Measurements from ENCODE around the gene RBKS. TPM values are rescaled to one million over a fixed set of nuclear protein-coding genes. Genes with fewer than 3 reads are reported as not detected.

Gene RBKS
- total RNA-seq, 2 experiments from 2014 or later, result 7.2 to 8.9 TPM

DNA sequence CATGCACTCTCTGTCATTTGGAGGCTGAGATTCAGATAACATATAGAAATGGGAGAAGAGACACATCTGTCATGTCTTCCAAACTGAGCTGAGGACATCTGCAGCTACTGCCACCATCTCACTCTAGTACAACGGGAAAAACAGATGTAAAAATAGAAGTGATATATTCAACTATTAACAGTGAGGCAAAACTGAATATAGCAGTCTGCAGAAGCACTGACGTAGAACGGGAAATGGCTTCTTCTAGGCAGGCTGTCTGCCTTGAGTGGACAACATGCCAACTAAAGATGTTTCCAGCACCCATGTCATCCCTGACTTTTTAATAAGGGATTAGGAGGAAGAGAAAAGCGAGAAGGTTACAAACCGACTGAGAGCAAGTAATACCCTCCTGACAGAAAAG, 67.1 kb downstream of the RBKS start:
- ChIA-PET CTCF (no interaction called here), POLR2A (interaction anchor here (0.9 kb wide), 1 partner anchor 700 kb away, joined by 3 read pairs; no protein-coding TSS in a partner anchor)
- Mint-ChIP-seq H3K4me3 (no peak overlapping the region), H3K9me3 (peaks cover 6% of the 10 kb centered on the region), H3K4me1 (ENCODE audit: low read depth) (no peaks in the 10 kb centered on the region), H3K27ac (no peak overlapping the region), H3K36me3 (ENCODE audit: low read depth) (peaks cover 2% of the 10 kb centered on the region), H3K27me3 (no peaks in the 10 kb centered on the region)
- intact Hi-C loops (cut with micrococcal nuclease), result no loop called here
- TF ChIP-seq, protein P1, sequence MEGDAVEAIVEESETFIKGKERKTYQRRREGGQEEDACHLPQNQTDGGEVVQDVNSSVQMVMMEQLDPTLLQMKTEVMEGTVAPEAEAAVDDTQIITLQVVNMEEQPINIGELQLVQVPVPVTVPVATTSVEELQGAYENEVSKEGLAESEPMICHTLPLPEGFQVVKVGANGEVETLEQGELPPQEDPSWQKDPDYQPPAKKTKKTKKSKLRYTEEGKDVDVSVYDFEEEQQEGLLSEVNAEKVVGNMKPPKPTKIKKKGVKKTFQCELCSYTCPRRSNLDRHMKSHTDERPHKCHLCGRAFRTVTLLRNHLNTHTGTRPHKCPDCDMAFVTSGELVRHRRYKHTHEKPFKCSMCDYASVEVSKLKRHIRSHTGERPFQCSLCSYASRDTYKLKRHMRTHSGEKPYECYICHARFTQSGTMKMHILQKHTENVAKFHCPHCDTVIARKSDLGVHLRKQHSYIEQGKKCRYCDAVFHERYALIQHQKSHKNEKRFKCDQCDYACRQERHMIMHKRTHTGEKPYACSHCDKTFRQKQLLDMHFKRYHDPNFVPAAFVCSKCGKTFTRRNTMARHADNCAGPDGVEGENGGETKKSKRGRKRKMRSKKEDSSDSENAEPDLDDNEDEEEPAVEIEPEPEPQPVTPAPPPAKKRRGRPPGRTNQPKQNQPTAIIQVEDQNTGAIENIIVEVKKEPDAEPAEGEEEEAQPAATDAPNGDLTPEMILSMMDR (IDR thresholded peaks at IDR 0.05), result no peak
- ATAC-seq (no peak), DNase-seq (no peak)

DNA sequence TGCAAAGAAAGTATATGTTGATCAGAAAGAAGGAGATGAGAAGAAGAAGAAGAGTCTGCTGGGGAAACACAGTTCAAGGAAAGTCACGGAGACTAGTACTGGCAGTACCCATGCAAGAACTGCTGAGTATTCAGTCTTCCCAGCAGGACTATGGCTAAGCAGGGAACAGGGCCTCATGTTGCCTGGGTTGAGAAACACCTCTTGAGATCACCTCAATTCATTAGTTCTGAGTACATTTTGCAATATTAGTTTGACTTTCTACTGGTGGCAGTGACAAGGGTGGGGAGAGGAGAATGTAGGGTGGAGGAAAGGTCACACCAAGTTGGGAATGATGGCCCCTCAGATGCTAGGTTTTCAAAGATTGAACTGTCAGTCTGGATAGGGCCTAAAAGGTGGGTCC, 68.1 kb downstream of the RBKS start:
- intact Hi-C loops (cut with micrococcal nuclease), result no loop called here
- ChIA-PET CTCF (no interaction called here), POLR2A (interaction anchor here (1.2 kb wide), 1 partner anchor 12 kb away, joined by 3 read pairs; no protein-coding TSS in a partner anchor)
- Mint-ChIP-seq H3K9me3 (peaks cover 6% of the 10 kb centered on the region), H3K36me3 (ENCODE audit: low read depth) (peaks cover 2% of the 10 kb centered on the region), H3K4me1 (ENCODE audit: low read depth) (no peaks in the 10 kb centered on the region), H3K4me3 (no peak overlapping the region), H3K27ac (no peak overlapping the region), H3K27me3 (no peaks in the 10 kb centered on the region)
- no peak for ATAC-seq
- no peak for DNase-seq
- TF ChIP-seq, protein P1 (IDR thresholded peaks at IDR 0.05), result no peak

DNA sequence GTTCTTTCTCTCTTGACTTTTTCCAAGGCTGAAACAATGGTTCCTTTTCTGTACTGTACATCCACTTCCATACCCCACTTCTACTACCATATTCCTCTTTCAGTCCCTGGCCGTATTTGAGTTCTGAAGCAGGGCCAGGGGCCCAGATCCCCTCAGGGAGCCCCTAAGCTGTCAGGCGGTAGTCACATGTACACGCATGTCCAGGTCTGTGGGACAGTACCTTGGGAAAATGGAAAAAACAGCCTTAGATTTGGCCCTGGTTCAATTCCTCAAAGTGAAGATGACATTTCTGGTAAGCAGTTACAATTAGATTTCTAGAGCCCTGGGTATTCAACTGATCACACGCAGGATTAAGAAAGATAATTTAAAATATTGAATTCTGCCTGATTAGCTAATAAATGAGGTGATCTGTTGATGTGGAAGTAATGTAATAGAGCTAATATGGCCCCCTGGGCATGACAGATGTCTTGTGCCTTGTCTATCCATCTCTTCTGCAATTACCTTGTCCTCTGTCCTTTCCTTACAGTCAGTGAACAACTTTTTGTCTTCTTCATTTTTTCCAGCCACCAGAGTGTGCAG, 74.2 kb downstream of the RBKS start:
- CTCF ChIA-PET, result no interaction called here
- POLR2A ChIA-PET, result no interaction called here
- H3K27me3 Mint-ChIP-seq, result no peaks in the 10 kb centered on the region
- TF ChIP-seq, protein P1 (IDR thresholded peaks at IDR 0.05), result no peak
- no peaks in the 10 kb centered on the region for H3K4me1 Mint-ChIP-seq (ENCODE audit: low read depth)
- H3K27ac Mint-ChIP-seq, result no peak overlapping the region
- no peak overlapping the region for H3K4me3 Mint-ChIP-seq
- H3K36me3 Mint-ChIP-seq (ENCODE audit: low read depth), result peaks cover 2% of the 10 kb centered on the region
- ATAC-seq (no peak), DNase-seq (no peak)
- intact Hi-C loops (cut with micrococcal nuclease), result no loop called here
- H3K9me3 Mint-ChIP-seq, result no peaks in the 10 kb centered on the region

DNA sequence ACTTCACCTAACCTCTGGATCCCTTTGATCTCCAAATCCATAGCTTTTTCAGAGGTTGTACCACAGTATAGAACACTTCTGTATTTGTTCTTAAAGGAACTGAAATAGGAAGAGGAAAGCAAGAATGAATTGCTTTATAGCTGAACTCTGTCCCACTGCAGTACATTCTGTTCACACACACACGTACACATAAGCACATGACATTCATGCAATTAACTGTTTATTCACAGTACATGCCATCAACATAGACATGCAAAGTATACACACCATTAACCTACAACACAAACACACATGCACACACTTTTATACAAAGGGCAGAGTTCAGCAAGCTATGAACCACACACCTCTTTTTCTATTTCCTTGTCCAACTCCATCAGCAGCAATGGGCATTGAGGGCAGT, 75.4 kb downstream of the RBKS start:
- ChIA-PET POLR2A (interaction anchor here (0.6 kb wide), 1 partner anchor 11 kb away, joined by 3 read pairs; no protein-coding TSS in a partner anchor), CTCF (interaction anchor here (1.1 to 2.0 kb wide), 2 partner anchors 9 to 16 kb away, joined by 4 to 6 read pairs; no protein-coding TSS in a partner anchor)
- H3K27ac Mint-ChIP-seq, result no peak overlapping the region
- DNase-seq (no peak), ATAC-seq (no peak)
- H3K4me3 Mint-ChIP-seq, result no peak overlapping the region
- intact Hi-C loops (cut with micrococcal nuclease), result no loop called here
- H3K9me3 Mint-ChIP-seq, result no peaks in the 10 kb centered on the region
- TF ChIP-seq, protein P1 (IDR thresholded peaks at IDR 0.05), result no peak
- H3K36me3 Mint-ChIP-seq (ENCODE audit: low read depth), result peaks cover 2% of the 10 kb centered on the region
- H3K4me1 Mint-ChIP-seq (ENCODE audit: low read depth), result peaks cover 4% of the 10 kb centered on the region
- H3K27me3 Mint-ChIP-seq, result no peaks in the 10 kb centered on the region

DNA sequence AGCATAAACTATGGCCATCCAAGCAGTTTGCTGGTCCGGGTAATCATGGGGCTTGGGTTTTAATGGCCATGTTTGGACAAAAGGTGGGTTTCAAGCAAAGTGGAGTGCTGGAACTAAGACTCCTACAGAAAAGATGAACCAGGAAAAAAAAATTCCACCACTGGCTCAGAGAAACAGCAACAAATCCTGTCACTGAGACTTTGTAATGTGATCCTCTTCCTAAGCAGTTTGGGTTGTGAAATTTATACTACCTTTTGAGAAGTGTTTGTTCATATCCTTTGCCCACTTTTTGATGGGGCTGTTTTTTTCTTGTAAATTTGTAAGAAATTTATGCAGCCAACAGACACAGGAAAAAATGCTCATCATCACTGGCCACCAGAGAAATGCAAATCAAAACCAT, 78.4 kb downstream of the RBKS start:
- peaks cover 4% of the 10 kb centered on the region for H3K4me1 Mint-ChIP-seq (ENCODE audit: low read depth)
- POLR2A ChIA-PET, result interaction anchor here (1.1 kb wide), 1 partner anchor 13 kb away, joined by 3 read pairs; no protein-coding TSS in a partner anchor
- intact Hi-C loops (cut with micrococcal nuclease), result no loop called here
- no peak overlapping the region for H3K4me3 Mint-ChIP-seq
- CTCF ChIA-PET, result no interaction called here
- H3K9me3 Mint-ChIP-seq, result no peaks in the 10 kb centered on the region
- DNase-seq (no peak), ATAC-seq (no peak)
- no peak overlapping the region for H3K27ac Mint-ChIP-seq
- H3K27me3 Mint-ChIP-seq, result no peaks in the 10 kb centered on the region
- H3K36me3 Mint-ChIP-seq (ENCODE audit: low read depth), result peaks cover 2% of the 10 kb centered on the region
- TF ChIP-seq, protein P1 (IDR thresholded peaks at IDR 0.05), result no peak

Measured in activated CD8-positive, alpha-beta T cell treated with anti-CD3 and anti-CD28 coated beads for 36 hours (primary cell).